Measurements from ENCODE around the gene PCBP4.

Gene PCBP4

GRCh38 chr3:52002748-52003147 is 35.5 kb upstream of the PCBP4 start:
- DNase-seq (ENCODE audit: low spot score) = no peak
- TF ChIP-seq CTCF (IDR thresholded peaks at IDR 0.05; ENCODE audit: borderline replicate concordance, control extremely low read depth, extremely low read depth, insufficient read depth, missing control alignments) = no peak
- in situ Hi-C loops (cut with MboI; ENCODE audit: low sequenced_read_pairs, unreplicated experiment) = loop anchor here (5.0 kb wide), 1 partner anchor 140 kb away; no protein-coding TSS in a partner anchor

- peak; percentile 91 for TF ChIP-seq CTCF (IDR thresholded peaks at IDR 0.05; ENCODE audit: borderline replicate concordance, control extremely low read depth, extremely low read depth, insufficient read depth, missing control alignments)
- DNase-seq (ENCODE audit: low spot score) = peak; percentile 95
- in situ Hi-C loops (cut with MboI; ENCODE audit: low sequenced_read_pairs, unreplicated experiment) = loop anchor here (5.0 kb wide), 1 partner anchor 141 kb away; no protein-coding TSS in a partner anchor
Observed at GRCh38 chr3:52001443-52001974, 34.3 kb upstream of the PCBP4 start.

- TF ChIP-seq CTCF (IDR thresholded peaks at IDR 0.05; ENCODE audit: borderline replicate concordance, control extremely low read depth, extremely low read depth, insufficient read depth, missing control alignments) = no peak
- DNase-seq (ENCODE audit: low spot score) = no peak
- in situ Hi-C loops (cut with MboI; ENCODE audit: low sequenced_read_pairs, unreplicated experiment) = loop anchor here (5.0 kb wide), 1 partner anchor 142 kb away; no protein-coding TSS in a partner anchor
Observed at GRCh38 chr3:51999846-52000245, 32.6 kb upstream of the PCBP4 start.

- in situ Hi-C loops (cut with MboI; ENCODE audit: low sequenced_read_pairs, unreplicated experiment) = no loop called here
- TF ChIP-seq CTCF (IDR thresholded peaks at IDR 0.05; ENCODE audit: borderline replicate concordance, control extremely low read depth, extremely low read depth, insufficient read depth, missing control alignments) = no peak
- no peak for DNase-seq (ENCODE audit: low spot score)
Observed at GRCh38 chr3:51998774-51999173, 31.5 kb upstream of the PCBP4 start.

GRCh38 chr3:51997935-51998596 is 30.8 kb upstream of the PCBP4 start:
- in situ Hi-C loops (cut with MboI; ENCODE audit: low sequenced_read_pairs, unreplicated experiment) = no loop called here
- no peak for TF ChIP-seq CTCF (IDR thresholded peaks at IDR 0.05; ENCODE audit: borderline replicate concordance, control extremely low read depth, extremely low read depth, insufficient read depth, missing control alignments)
- no peak for DNase-seq (ENCODE audit: low spot score)

GRCh38 chr3:51997172-51997571 is 29.9 kb upstream of the PCBP4 start:
- no peak for DNase-seq (ENCODE audit: low spot score)
- TF ChIP-seq CTCF (IDR thresholded peaks at IDR 0.05; ENCODE audit: borderline replicate concordance, control extremely low read depth, extremely low read depth, insufficient read depth, missing control alignments) = no peak
- in situ Hi-C loops (cut with MboI; ENCODE audit: low sequenced_read_pairs, unreplicated experiment) = no loop called here
